AG04450 (cell line): ENCODE results near the gene DNAH5. TPM values are rescaled to one million over a fixed set of nuclear protein-coding genes. Genes with fewer than 3 reads are reported as not detected.
A peak's percentile ranks its signal among the peaks of the same experiment; 100 is the strongest.

Experiments
- CTCF ChIA-PET: fragments of 300-600, 350-600 bp; formaldehyde crosslinking; extraction: SDS; loops from one replicate; lab custom pipeline; 2022; ENCODE audit warnings: antibody characterized with exemption, inconsistent platforms; lab: Charles Lee
- POLR2A ChIA-PET: fragments of 350-600 bp; formaldehyde crosslinking; extraction: SDS; loops from one replicate; lab custom pipeline; 2021; ENCODE audit warnings: antibody characterized with exemption, inconsistent platforms; lab: Yijun Ruan, JAX
- DNase-seq: peaks from one replicate; pipeline ENCODE4 v3.0.0-alpha.2; 2011; ENCODE audit warnings: low read depth, low spot score
- H3K27ac ChIP-seq: one replicate; pipeline ENCODE4 v1.5.1; 2012; ENCODE audit warnings: low read depth, low read length, control low read depth
- H3K27me3 ChIP-seq: one replicate; pipeline ENCODE4 v1.6.0; 2012; ENCODE audit warnings: low read length; ENCODE audit not compliant: control insufficient read depth, insufficient read depth
- H3K4me3 ChIP-seq: 2 replicates; pipeline ENCODE4 v1.5.1; 2011; ENCODE audit warnings: mild to moderate bottlenecking, low read depth, low read length, control low read depth
- H3K9me3 ChIP-seq: 2 replicates; pipeline ENCODE4 v1.5.1; 2012; ENCODE audit warnings: low read length; ENCODE audit not compliant: control insufficient read depth, insufficient read depth
- CTCF ChIP-seq: IDR thresholded peaks from 2 replicates; pipeline ENCODE4 v1.5.1; 2011; ENCODE audit warnings: low read depth, low read length, control low read depth, inconsistent platforms
- polyA plus RNA-seq: library from polyadenylated mRNA; depleted of rRNA; stranded (reverse); fragments of >200 nt; gene quantifications from 2 replicates; pipeline ENCODE4 v1.2.3, GENCODE V29; 2011

DNAH5 gene
- polyA plus RNA-seq, 1 experiment = 12.4 TPM

- ChIA-PET POLR2A (no interaction called here), CTCF (interaction anchor here (1.3 kb wide), 1 partner anchor 165 kb away, joined by 4 read pairs; no protein-coding TSS in a partner anchor)
- Histone ChIP-seq H3K27ac (no peak overlapping the region), H3K9me3 (no peaks in the 10 kb centered on the region; the same call in 1 of the 2 replicates), H3K4me3 (no peak overlapping the region), H3K27me3 (no peaks in the 10 kb centered on the region)
- TF ChIP-seq CTCF = no peak
- DNase-seq = no peak
Measured at GRCh38 chr5:13991365-13991764, 46.9 kb upstream of the DNAH5 start.

- Histone ChIP-seq H3K27me3 (no peaks in the 10 kb centered on the region), H3K27ac (no peak overlapping the region), H3K9me3 (no peaks in the 10 kb centered on the region; the same call in 1 of the 2 replicates), H3K4me3 (no peak overlapping the region)
- no peak for DNase-seq
- no peak for TF ChIP-seq CTCF
- CTCF ChIA-PET = interaction anchor here (1.1 kb wide), 1 partner anchor 279 kb away, joined by 3 read pairs; no protein-coding TSS in a partner anchor
- POLR2A ChIA-PET = no interaction called here
Measured at GRCh38 chr5:13990896-13991295, 46.4 kb upstream of the DNAH5 start.

GRCh38 chr5:13989832-13990231 is 45.3 kb upstream of the DNAH5 start:
- POLR2A ChIA-PET = interaction anchor here (0.6 kb wide), 2 partner anchors 53 to 290 kb away, joined by 3 read pairs; no protein-coding TSS in a partner anchor
- Histone ChIP-seq H3K27ac (no peak overlapping the region), H3K9me3 (no peaks in the 10 kb centered on the region; the same call in 1 of the 2 replicates), H3K27me3 (no peaks in the 10 kb centered on the region), H3K4me3 (no peak overlapping the region)
- DNase-seq = no peak
- TF ChIP-seq CTCF = no peak
- CTCF ChIA-PET = interaction anchor here (0.7 to 1.1 kb wide), 3 partner anchors 200 to 362 kb away, joined by 3 read pairs; no protein-coding TSS in a partner anchor

- Histone ChIP-seq H3K4me3 (no peak overlapping the region), H3K27ac (no peak overlapping the region), H3K9me3 (no peaks in the 10 kb centered on the region; the same call in 1 of the 2 replicates), H3K27me3 (no peaks in the 10 kb centered on the region)
- peak; percentile 55 for DNase-seq
- ChIA-PET POLR2A (interaction anchor here (1.0 kb wide), 1 partner anchor 157 kb away, joined by 7 read pairs; no protein-coding TSS in a partner anchor), CTCF (interaction anchor here (0.6 to 1.9 kb wide), 19 partner anchors 11 to 661 kb away, joined by 3 to 11 read pairs (median 3); no protein-coding TSS in a partner anchor)
- TF ChIP-seq CTCF = peak; percentile 87
Measured at GRCh38 chr5:13987843-13988464, 43.5 kb upstream of the DNAH5 start.
